HCT116 (cell line): ENCODE results near the gene CGGBP1.

Experiments
- EGR1 ChIP-seq: IDR thresholded peaks from 2 replicates; pipeline ENCODE4 v1.6.1; 2012; ENCODE audit warnings: low read depth
- SP1 ChIP-seq: IDR thresholded peaks from 2 replicates; pipeline ENCODE4 v1.6.1; 2012; ENCODE audit warnings: low read depth

DNA sequence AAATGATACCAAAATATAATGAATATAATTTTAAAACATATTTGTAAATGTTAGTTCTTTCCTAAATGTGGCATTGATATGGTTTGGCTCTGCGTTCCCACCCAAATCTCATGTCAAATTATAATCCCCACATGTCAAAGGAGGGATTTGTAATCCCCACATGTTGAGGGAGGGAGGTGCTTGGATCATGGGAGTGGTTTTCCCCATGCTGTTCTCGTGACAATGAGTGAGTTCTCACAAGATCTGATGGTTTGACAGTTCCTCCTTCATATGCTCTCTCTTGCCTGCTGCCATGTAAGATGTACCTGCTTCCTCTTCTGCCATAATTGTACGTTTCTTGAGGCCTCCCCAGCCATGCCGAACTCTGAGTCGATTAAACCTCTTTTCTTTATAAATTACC, 12.0 kb downstream of the CGGBP1 start:
- TF ChIP-seq EGR1 = no peak
- TF ChIP-seq SP1 = no peak
